ENCODE measurements around the gene MAGEA12.
"Not testable (repeated sequence)": the region's sequence is repeated elsewhere in the genome, so short reads cannot be mapped to it uniquely, and the experiment has no call there.

Gene MAGEA12, protein sequence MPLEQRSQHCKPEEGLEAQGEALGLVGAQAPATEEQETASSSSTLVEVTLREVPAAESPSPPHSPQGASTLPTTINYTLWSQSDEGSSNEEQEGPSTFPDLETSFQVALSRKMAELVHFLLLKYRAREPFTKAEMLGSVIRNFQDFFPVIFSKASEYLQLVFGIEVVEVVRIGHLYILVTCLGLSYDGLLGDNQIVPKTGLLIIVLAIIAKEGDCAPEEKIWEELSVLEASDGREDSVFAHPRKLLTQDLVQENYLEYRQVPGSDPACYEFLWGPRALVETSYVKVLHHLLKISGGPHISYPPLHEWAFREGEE

GRCh38 chrX:152733261-152733975 lies at the start of gene MAGEA12, which contains the start of gene CSAG1:
MAGEA12 (plus strand) TSS chrX:152733757; CDS start chrX:152736162, 2,405 bp downstream.
CSAG1 (minus strand) TSS chrX:152733721; CDS start chrX:152732460, 1,261 bp downstream.
- no peak for DNase-seq (ENCODE audit: low read depth)

DNA sequence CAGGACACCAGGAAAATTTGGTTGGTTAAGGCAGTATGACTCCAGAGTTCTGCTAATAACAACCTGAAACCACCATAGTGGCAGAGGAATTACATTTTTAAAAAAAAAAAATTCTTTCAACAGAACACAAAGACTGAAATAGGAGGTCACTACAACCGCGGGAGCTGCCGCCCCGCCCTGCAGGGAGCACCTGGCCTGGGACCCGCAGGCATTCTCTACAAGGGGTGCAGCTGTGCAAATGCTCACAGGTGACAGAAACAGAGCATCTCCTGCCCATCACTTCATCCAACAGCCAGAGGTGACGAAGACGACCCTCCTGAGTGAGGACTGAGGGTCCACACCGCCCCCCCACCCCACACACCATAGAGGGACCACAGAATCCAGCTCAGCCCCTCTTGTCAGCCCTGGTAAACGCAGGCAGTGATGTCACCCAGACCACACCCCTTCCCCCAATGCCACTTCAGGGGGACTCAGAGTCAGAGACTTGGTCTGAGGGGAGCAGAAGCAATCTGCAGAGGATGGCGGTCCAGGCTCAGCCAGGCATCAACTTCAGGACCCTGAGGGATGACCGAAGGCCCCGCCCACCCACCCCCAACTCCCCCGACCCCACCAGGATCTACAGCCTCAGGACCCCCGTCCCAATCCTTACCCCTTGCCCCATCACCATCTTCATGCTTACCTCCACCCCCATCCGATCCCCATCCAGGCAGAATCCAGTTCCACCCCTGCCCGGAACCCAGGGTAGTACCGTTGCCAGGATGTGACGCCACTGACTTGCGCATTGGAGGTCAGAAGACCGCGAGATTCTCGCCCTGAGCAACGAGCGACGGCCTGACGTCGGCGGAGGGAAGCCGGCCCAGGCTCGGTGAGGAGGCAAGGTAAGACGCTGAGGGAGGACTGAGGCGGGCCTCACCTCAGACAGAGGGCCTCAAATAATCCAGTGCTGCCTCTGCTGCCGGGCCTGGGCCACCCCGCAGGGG lies 35.3 kb upstream of the MAGEA12 start, which contains the start of gene MAGEA3:
Gene MAGEA3 (plus strand): TSS at position 843 of the 980 bp plus-strand sequence. CDS start 2,039 bp downstream, outside the sequence.
- DNase-seq (ENCODE audit: low read depth): not testable (repeated sequence)

GRCh38 chrX:152700390-152700789 lies 33.2 kb upstream of the MAGEA12 start:
- DNase-seq (ENCODE audit: low read depth): not testable (repeated sequence)

- not testable (repeated sequence) for DNase-seq (ENCODE audit: low read depth)
Measured at GRCh38 chrX:152706500-152706899, 27.1 kb upstream of the MAGEA12 start.

- DNase-seq (ENCODE audit: low read depth): not testable (repeated sequence)
Measured at GRCh38 chrX:152709173-152709572, 24.4 kb upstream of the MAGEA12 start, which contains the start of gene CSAG2. CSAG2 (minus strand) TSS chrX:152709273; CDS start chrX:152709112, 161 bp downstream.

DNA sequence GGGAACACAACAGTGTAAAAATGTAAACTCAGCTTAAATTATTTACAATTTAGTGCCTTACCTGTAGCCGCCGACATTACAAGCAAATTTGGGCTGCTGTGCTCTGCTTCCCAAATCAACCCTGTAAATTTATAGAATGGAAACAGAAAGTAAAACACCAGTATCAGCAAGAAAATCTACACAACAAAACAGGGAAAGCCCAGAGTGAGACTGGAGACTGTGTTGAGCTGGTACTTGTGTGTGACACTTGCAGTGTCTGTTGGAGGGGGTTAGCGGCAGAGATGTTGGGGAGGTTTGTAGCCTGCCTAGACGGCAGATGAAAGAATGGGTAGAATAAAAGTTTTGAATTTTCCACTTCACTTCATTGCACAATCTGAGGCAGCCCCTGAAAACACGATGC lies 20.4 kb upstream of the MAGEA12 start:
- DNase-seq (ENCODE audit: low read depth): not testable (repeated sequence)

DNA sequence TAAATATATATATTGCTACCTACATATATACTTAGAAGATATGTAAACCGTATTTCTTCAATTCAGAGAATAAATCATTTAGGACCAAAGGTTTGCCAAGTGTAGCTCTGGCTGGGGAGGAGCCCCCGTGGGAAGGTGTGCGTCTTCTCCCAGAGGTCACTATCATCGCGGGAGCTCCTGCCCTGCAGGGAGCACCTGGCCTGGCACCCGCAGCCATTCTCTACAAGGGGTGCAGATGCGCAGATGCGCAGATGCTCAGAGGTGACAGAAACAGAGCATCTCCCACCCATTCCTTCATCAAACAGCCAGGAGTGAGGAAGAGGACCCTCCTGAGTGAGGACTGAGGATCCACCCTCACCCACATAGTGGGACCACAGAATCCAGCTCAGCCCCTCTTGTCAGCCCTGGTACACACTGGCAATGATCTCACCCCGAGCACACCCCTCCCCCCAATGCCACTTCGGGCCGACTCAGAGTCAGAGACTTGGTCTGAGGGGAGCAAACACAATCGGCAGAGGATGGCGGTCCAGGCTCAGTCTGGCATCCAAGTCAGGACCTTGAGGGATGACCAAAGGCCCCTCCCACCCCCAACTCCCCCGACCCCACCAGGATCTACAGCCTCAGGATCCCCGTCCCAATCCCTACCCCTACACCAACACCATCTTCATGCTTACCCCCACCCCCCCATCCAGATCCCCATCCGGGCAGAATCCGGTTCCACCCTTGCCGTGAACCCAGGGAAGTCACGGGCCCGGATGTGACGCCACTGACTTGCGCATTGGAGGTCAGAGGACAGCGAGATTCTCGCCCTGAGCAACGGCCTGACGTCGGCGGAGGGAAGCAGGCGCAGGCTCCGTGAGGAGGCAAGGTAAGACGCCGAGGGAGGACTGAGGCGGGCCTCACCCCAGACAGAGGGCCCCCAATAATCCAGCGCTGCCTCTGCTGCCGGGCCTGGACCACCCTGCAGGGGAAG lies 19.5 kb upstream of the MAGEA12 start, which contains the start of gene MAGEA2B:
Gene MAGEA2B (plus strand): TSS at position 814 of the 973 bp plus-strand sequence. CDS start 2,479 bp downstream, outside the sequence.
- not testable (repeated sequence) for DNase-seq (ENCODE audit: low read depth)

DNA sequence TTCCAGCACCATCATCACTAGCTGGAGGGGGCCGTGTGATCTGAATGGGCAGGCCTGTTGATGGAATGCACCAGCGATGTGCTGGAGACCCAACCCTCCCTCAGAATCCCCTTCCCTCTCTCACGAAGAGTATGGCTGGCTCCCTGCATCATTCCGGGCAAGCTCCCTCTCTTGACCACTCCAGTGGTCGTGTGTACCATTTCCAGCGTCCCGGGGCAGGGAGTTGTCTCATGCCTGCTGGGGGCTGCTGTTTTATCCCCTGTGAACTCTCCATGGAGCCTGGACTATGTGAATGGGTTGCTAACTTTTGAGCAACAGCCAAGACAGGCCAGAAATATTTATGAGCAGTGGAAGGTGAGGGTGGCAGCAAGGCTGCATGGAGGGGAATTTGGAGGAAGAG lies 8.1 kb upstream of the MAGEA12 start:
- no peak for DNase-seq (ENCODE audit: low read depth)

DNA sequence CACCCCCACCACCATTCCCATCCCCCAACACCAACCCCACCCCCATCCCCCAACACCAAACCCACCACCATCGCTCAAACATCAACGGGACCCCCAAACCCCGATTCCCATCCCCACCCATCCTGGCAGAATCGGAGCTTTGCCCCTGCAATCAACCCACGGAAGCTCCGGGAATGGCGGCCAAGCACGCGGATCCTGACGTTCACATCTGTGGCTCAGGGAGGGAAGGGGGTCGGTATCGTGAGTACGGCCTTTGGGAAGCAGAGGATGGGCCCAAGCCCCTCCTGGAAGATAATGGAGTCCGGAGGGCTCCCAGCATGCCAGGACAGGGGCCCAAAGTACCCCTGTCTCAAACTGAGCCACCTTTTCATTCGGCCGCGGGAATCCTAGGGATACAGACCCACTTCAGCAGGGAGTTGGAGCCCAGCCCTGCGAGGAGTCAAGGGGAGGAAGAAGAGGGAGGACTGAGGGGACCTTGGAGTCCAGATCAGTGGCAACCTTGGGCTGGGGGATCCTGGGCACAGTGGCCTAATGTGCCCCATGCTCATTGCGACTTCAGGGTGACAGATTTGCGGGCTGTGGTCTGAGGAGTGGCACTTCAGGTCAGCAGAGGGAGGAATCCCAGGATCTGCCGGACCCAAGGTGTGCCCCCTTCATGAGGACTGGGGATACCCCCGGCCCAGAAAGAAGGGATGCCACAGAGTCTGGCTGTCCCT lies 744 bp downstream of the MAGEA12 start:
- DNase-seq (ENCODE audit: low read depth): not testable (repeated sequence)

DNA sequence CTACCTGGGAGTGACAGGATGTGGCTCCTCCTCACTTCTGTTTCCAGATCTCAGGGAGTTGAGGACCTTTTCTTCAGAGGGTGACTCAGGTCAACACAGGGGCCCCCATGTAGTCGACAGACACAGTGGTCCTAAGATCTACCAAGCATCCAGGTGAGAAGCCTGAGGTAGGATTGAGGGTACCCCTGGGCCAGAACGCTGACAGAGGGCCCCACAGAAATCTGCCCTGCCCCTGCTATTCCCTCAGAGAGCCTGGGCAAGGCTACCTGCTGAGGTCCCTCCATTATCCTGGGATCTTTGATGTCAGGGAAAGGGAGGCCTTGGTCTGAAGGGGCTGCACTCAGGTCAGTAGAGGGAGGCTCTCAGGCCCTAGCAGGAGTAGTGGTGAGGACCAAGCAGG lies 1.5 kb downstream of the MAGEA12 start:
- DNase-seq (ENCODE audit: low read depth): no peak

GRCh38 chrX:152735860-152736511 lies 2.4 kb downstream of the MAGEA12 start:
- DNase-seq (ENCODE audit: low read depth): no peak

DNA sequence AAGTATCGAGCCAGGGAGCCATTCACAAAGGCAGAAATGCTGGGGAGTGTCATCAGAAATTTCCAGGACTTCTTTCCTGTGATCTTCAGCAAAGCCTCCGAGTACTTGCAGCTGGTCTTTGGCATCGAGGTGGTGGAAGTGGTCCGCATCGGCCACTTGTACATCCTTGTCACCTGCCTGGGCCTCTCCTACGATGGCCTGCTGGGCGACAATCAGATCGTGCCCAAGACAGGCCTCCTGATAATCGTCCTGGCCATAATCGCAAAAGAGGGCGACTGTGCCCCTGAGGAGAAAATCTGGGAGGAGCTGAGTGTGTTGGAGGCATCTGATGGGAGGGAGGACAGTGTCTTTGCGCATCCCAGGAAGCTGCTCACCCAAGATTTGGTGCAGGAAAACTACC lies 3.0 kb downstream of the MAGEA12 start:
- DNase-seq (ENCODE audit: low read depth): not testable (repeated sequence)

GRCh38 chrX:152738560-152738959 lies 5.0 kb downstream of the MAGEA12 start:
- no peak for DNase-seq (ENCODE audit: low read depth)

GRCh38 chrX:152753686-152754650 lies 20.4 kb downstream of the MAGEA12 start, which contains the start of gene MAGEA2:
MAGEA2 (minus strand) TSS chrX:152753842; CDS start chrX:152751363, 2,479 bp downstream.
- not testable (repeated sequence) for DNase-seq (ENCODE audit: low read depth)

DNA sequence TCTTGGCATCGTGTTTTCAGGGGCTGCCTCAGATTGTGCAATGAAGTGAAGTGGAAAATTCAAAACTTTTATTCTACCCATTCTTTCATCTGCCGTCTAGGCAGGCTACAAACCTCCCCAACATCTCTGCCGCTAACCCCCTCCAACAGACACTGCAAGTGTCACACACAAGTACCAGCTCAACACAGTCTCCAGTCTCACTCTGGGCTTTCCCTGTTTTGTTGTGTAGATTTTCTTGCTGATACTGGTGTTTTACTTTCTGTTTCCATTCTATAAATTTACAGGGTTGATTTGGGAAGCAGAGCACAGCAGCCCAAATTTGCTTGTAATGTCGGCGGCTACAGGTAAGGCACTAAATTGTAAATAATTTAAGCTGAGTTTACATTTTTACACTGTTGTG lies 21.3 kb downstream of the MAGEA12 start:
- not testable (repeated sequence) for DNase-seq (ENCODE audit: low read depth)

DNA sequence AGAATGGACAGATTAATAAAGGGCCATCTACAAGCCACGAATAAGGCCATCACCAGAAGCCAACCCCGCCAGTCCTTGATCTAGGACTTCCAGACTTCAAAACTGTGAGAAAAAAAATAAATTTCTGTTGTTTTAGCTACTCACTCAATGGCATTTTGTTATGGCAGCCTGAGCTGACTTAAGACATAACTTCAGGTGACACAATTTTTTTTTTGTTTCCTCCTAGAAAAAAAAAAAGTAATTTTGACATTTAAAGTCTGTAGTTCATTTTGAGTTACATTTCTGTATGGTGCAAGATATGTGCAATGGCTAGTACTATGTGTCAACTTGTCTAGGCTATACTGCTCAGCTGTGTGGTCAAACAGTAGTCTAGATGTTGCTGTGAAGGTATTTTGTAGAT lies 25.4 kb downstream of the MAGEA12 start, which contains the start of gene CSAG3:
Gene CSAG3 (plus strand): TSS at position 301 of the 400 bp plus-strand sequence.
- not testable (repeated sequence) for DNase-seq (ENCODE audit: low read depth)

GRCh38 chrX:152759544-152759943 lies 26.0 kb downstream of the MAGEA12 start:
- DNase-seq (ENCODE audit: low read depth): not testable (repeated sequence)

GRCh38 chrX:152761582-152761981 lies 28.0 kb downstream of the MAGEA12 start:
- DNase-seq (ENCODE audit: low read depth): not testable (repeated sequence)

Measured in fibroblast of the conjunctiva (primary cell).